HG03025 (cell line): ENCODE results near the gene SGSM1.
"Not testable (repeated sequence)": the region's sequence is repeated elsewhere in the genome, so short reads cannot be mapped to it uniquely, and the experiment has no call there.

Experiments
- ATAC-seq: cut with Tn5 transposase; IDR thresholded peaks from one replicate; pipeline ENCODE4 v1.9.1; 2021; ENCODE audit warnings: mild to moderate bottlenecking, moderate library complexity; ENCODE audit not compliant: unreplicated experiment, low FRiP score

SGSM1 gene

DNA sequence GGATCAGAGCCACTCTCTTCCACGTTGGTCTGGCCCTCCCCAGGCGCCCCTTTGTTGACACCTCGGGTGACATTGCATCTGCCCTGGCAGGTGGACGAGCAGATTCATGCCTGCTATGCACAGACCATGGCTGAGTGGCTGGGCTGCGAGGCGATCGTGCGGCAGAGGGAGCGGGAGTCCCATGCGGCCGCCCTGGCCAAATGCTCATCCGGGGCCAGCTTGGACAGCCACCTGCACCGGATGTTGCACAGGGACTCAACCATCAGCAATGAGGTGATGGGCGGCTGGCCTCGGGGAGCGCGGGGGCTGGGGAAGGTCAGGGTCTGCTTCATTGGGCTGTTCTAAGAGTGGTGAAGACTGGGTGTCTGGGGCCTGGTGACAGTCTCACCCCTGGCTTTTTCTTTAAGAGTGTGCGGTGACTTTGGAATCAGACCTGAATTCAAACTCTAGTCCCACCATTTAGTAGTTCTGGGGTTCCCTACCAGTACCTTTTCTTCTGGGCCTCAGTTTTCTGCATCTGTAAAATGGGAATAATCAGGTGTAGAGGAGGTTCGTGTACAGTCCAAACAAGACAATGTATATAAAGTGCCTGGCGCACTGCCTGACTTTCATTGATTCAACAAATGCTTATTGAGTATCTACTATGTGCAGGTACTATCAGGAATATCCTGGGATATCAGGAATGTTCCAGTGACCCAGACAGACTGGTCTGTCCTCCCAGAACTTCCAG lies 87.5 kb downstream of the SGSM1 start:
- no peak for ATAC-seq

DNA sequence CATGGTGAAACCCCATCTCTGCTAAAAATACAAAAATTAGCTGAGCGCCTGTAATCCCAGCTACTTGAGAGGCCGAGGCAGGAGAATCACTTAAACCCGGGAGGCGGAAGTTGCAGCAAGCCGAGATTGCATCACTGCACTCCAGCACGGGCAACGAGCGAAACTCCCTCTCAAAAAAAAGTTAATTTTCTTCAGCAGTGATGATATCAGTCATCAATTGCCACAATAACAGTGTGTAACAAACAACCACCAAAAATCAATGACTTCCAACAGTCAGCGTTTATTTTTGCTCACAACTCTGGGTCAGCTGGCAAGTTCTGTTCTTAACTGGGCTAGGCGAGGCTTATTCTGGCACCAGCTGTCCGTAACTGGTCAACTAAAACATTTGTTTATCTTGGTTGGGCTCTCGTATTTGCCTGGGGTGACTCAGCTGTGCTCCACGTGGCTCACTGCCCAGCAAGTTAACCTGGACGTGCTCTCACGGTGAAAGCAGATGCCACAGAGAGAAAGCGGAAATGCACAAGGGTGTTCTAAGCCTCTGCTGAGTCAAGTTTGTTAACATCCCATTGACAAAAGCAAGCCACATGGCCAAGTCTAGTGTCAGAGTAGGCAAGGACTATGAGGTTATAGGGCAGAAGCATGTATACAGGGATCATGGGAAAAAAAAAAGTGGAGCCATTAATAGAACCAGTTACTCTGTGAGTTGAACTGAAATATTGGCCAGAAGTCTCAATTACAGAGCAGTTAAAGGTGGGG lies 88.4 kb downstream of the SGSM1 start:
- ATAC-seq, result no peak

DNA sequence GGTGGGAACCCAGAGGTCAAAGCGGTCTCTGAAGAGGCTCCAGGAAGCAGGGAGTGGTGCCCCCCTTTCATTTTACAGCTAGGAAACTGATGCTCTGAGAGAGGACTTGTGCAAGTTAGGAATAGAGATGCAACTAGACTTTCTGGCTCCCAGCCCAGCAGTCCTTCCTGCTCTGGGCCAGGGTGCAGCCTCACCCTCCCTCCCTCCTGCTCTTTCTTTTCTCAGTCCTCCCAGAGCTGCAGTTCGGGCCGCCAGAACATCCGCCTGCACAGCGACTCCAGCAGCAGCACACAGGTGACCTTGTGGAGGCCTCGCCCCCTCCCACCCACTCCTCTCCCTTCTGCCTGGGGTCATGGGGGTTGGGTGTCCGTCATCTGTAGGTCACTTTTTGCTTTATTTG lies 89.0 kb downstream of the SGSM1 start:
- no peak for ATAC-seq

DNA sequence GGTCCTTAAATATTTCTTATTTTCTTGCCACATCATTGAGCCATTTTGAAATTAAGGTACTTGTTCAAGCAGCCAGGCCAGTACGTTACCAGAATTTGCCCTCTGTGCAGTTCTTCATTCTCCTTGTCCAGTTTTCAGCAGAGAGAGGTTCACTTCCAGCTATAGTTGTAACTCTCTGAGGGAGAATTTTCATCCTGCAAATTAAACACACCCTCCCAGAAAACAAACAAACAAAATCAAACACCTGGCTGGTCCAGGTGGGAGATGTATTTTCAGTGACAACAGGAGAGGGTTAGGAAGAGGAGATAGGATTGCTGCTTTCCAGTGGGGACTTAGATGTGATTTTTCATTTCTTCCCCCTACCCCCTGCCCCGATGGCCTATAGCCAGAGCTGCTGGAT lies 95.4 kb downstream of the SGSM1 start:
- ATAC-seq, result no peak

DNA sequence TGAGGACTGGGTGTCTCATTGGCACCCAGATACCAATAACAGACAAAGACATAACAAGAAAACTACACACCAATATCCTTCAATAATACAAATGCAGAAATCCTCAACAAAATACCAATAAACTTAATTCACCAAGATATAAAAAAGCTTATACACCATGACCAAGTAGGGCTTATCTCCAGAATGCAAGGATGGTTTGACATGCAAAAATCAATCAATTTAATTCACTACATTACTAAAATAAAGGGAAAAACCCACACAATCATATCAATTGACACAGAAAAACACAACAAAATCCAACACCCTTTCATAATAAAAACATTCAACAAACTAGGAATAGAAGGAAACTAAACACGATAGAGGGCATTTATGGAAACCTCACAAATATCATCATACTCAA lies 99.9 kb downstream of the SGSM1 start:
- ATAC-seq, result no peak

DNA sequence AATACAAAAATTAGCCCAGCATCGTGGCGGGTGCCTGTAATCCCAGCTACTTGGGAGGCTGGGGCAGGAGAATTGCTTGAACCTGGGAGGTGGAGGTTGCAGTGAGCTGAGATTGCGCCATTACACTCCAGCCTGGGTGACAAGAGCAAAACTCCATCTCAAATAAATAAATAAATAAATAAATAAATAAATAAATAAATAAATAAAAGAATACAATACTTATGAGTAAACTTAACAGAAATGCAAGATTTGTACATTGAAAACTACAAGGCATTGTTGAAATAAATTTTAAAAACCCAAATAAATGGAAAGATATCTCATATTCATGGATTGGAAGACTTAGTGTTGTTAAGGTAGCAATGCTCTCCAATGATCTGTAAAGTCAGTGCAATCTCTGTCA lies 101.1 kb downstream of the SGSM1 start:
- not testable (repeated sequence) for ATAC-seq

DNA sequence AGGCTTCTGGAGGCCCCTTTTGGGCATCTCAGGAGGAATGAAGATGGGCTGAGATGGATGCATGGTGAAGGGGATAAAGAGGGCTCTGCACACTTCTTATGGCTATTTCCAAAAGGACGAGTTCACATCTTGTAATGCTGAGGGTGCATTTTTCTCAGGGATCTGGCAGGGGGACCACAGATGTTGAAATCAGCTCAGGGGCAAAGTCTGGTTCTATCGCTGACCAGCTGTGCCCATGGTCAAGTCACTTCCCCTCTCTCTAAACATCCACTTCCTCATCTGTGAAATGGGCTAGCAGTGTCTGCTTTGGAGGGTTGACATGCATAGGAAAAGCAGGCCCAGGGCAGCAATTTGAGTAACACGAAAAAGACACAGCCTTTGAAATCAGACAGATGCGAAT lies 114.0 kb downstream of the SGSM1 start:
- no peak for ATAC-seq

DNA sequence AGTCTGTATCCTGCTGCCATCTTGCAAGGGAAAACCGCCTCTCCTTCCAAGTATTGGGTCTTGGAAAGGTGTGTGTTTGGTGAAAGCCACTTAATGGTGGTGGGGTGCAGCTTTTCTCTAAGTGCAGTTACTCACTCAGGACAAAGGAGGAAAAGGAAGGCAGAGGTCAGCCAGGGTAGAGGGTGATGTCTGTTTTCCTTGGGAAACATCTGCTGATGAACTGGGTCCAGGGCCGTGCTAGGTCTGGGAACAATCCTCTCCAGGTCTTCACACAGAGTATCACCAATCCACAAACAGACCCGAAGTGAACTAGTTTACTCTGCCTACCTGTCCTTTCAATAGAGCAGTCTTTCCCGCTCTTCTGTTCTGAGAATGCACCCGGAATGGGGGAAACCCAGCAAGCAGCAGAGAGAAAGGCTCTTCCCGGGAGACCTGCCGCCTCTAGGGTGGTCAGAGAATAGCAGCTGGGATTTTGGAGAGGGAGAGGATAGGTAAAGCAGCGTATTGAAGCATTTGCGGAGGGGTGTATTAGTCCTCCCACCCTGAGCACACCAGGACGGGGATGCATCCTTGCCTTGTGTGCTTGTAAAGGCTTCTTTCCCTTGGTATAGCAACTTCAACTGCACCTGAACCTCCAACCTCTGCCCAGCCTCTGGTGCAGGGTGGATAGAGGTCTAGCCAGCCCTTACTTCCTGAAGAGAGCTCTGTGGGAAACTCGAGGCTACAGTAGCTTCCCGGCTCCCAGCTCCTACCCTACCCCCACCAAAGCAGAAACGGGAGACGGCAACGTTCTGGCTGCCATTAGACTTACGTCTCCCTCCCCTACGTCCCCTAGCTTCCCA lies 119.8 kb downstream of the SGSM1 start:
- no peak for ATAC-seq

DNA sequence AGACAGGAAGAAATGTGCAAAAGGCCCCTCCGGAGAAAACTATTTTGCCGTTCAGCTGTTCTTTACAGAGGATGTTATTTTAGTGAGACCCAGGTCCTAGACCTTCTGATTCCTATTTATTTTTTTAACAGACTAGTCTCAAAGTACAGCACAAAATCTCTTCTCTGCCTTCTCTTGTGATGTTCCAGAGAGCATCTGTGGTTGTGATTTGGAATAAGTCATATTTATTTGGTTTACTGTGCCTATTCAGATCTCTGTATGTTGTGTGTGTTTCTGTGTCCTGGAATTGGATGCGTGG lies 120.4 kb downstream of the SGSM1 start:
- no peak for ATAC-seq

DNA sequence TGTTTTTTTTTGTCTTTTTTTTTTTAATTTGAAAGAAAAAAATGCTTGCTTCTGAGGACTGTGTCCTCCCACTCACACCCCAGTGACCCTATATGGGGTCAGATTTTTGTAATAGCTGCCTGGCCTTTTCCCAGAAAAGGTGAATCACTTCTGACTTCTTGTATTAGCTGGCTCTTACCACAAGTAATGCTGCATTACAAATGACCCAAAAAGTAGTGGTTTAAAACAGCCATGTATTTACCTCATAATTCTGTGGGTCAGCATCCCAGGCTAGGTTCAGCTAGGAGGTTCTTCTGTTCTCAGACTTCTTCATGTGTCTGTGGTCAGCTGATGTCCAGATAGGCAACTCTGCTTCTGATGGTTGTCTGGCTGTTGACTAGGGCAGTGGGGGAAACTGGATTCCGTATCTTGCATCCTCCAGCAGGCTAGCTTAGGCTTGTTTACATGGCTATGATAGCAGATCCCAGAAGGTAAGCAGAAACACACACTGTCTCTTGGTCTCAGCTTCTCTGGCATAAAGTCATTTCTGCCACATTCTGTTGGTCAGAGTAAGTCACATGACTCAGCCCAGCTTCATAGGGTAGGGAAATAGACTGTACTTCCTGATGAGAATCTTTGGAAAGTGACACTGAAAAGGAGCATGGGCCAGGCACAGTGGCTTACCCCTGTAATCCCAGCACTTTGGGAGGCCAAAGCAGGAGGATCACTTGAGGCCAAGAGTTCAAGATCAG lies 121.0 kb downstream of the SGSM1 start:
- no peak for ATAC-seq

DNA sequence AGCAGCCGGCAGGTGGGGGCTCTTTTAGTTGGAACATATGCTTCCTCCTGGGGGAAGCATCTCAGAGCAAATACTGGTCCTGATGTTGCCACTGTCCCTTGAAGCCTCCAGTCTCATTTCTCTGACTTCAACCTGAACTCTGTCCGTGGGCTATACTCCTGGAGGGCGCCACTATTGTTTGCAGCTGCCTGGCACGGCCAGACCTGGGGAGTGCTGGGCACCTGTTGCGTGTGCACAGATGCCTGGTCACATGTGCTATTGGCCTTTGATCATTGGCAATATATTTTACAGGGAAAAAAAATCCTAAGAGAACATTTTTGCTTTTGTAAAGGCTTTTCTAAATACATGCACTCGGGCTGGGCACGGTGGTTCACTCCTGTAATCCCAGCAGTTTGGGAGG lies 122.3 kb downstream of the SGSM1 start:
- ATAC-seq, result no peak

DNA sequence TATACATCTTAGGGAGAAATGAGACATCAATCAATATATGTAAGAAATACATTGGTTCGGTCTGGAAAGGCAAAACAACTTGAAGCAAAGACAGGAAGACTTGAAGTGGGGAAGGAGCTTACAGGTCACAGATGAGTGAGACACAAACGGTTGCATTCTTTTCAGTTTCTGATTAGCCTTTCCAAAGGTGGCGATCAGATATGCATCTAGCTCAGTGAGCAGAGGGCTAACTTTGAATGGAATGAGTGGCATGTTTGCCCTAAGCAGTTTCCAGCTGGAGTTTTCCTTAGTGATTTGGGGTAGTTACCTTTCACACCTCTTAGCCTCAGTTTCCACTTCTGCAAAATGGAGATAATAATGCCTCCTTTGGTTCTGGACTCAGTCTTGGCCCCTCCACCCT lies 124.7 kb downstream of the SGSM1 start:
- ATAC-seq, result no peak

DNA sequence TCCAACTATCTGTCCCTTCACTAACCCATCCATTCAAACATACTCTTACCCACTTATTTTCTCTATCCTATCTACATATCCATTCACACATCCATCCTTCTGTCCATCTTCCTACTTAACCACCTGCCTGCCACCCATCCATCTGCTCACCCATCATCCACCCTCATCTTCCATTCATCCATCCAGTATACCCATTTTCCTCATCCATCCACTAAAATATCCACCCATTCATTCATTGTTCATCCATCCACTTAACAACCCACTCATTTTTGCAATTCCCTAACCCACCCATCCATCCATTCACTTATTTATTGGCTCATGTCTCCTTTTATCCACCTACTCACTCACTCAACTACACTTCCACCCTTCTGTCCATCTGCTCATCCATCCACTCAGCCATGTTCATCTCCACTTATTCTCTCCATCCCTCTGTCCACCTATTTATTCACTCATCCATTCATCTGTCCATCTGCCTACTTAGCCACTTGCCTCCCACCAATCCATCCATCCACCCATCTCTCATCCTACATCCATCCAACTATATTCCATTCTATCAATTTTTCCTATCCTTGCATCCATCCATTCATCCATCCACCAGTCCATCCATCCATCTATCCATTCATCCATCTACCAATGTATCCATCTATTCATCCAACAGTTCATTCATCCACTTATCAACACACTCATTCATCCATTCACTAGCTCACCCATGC lies 129.9 kb downstream of the SGSM1 start:
- no peak for ATAC-seq

DNA sequence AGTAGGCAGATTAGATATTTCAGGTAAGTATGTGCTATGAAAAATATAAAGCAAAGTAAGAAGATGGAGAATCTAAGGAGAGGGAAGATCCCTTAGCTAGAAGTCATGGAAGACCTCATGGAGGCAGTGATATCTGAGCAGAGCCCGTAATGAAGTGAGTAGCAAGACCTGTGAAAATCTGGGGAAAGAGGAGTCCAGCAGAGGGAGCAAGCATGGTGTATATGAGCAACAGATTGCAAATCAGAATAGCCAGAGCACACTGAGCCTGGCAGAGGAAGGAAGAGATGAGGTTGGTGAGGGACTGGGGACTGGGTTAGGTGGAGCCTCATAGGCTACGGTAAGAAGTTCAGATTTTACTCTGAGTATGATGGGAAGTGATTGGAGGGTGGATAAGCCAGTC lies 131.1 kb downstream of the SGSM1 start:
- no peak for ATAC-seq

DNA sequence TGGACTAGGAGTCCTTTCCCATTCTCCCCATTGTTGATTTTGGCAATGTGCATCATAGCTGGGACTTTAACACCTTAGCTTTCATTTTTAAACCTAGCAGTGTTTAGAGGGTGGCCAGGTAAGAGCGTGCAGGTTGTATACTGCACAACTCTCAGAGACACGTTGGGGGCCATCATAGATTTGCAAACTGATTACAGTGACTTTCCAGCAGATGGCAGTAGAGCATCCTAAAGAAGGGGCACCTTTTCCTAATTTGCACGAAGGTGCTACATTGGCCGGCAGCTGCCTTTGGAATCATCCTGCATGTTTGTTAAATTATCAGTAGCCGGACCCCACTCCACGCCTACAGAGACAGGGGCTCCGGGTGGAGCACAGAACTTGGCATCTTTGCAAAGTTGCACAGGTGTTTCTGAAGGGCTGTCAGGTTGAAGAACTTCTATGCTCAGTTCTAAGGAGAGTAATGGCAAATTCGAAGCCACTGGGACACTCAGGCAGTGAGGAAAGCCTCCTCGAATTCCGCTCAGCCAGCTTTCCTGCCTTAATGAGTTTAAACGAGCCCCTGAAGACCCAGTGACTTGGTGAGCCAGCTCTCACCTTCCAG lies 132.8 kb downstream of the SGSM1 start:
- no peak for ATAC-seq

DNA sequence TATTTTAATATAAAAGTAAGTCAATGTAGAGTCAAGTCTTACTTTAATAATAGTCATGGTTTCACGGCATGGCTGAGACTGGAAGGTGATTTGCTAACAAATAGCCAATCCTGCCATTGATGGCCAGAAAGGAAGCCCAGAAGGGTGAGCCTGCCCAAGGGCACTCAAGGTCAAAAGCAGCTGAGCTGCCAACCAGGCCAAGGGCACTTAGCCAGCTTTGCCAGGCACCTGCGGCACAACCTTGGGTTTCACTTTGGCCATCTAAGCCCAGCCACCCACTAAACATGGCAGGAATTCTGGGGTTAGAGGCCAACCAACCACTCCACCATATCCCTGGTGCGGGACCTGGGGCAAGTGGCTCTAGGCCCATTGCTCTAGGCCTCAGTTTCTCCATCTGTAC lies 136.3 kb downstream of the SGSM1 start:
- no peak for ATAC-seq

DNA sequence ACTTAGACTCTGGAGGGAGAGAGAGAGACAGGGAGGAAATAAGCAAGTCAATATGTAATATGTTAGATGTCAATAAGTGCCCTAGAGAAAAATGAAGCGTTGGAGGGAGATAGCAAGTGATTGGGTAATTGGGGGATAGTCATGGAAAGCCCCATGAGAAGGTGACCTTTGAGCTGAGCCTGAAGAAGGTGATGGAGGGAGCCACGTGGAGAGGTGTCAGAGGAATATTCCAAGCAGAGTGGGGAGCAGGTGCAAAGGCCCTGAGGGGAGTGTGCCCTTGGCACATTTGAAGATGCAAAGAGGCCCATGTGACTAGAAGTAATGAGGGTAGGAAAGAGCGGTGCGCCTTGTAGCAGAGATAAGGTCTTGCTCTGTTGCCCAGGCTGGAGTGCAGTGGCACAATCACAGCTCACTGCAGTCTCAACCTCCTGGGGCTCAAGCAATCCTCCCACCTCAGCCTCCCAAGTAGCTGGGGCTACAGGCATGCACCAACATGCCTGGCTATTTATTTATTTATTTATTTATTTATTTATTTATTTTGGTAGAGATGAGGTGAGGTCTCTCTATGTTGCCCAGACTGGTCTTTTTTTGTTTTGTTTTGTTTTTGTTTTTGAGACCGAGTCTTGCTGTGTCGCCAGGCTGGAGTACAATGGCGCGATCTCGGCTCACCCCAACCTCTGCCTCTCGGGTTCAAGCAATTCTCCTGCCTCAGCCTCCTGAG lies 138.4 kb downstream of the SGSM1 start:
- ATAC-seq, result no peak

DNA sequence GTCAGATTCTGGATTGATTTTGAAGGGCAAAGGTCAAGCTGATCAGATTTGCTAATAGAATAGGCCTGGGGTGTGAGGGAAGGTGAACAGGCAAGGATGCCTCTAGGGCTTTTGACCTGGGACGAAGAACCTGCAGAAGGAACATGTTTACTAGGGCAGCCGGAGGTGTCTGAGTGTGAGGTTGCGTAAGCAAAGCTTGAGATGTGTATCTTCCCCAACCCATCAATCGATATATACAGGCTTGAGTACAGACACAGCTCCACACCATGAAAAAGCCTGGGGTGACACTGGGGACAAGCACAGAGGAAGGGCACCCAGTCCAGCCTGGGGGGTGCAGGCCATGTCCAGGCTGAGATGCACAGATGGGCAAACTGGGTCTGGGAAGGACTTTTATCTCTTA lies 139.4 kb downstream of the SGSM1 start:
- no peak for ATAC-seq

DNA sequence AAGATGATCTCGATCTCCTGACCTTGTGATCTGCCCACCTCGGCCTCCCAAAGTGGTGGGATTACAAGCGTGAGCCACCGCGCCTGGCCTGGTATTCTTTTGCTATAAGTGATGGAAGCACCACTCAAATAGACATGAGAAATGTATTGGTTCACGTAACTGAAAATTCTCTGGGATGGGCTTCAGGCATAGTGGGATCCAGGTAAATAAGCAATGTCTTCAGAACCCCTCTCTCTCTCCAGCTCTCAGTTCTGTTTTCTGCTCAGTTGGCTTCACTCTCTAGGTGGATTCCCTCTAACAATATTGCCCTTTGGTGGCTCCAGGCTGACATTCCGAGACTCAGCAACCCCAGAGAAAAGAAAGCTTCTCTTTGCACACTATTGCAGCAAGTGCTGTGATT lies 141.4 kb downstream of the SGSM1 start:
- no peak for ATAC-seq
